Placental pericyte (primary cell): ENCODE measurements around the gene EEA1. TPM values are rescaled to one million over a fixed set of nuclear protein-coding genes. Genes with fewer than 3 reads are reported as not detected.
A peak's percentile ranks its signal among the peaks of the same experiment; 100 is the strongest.

Experiments
- small RNA-seq: library from RNA; depleted of rRNA; stranded (forward); fragments of <200 nt; gene quantifications from one replicate; pipeline ENCODE3, GENCODE V24; 2012; ENCODE audit warnings: low replicate concordance
- total RNA-seq: library from RNA; depleted of rRNA; stranded (reverse); fragments of >200 nt; gene quantifications from 2 replicates; pipeline ENCODE4 v1.2.3, GENCODE V29; 2012

EEA1 gene
- total RNA-seq: 21.9 and 24.5 TPM in 2 replicates

DNA sequence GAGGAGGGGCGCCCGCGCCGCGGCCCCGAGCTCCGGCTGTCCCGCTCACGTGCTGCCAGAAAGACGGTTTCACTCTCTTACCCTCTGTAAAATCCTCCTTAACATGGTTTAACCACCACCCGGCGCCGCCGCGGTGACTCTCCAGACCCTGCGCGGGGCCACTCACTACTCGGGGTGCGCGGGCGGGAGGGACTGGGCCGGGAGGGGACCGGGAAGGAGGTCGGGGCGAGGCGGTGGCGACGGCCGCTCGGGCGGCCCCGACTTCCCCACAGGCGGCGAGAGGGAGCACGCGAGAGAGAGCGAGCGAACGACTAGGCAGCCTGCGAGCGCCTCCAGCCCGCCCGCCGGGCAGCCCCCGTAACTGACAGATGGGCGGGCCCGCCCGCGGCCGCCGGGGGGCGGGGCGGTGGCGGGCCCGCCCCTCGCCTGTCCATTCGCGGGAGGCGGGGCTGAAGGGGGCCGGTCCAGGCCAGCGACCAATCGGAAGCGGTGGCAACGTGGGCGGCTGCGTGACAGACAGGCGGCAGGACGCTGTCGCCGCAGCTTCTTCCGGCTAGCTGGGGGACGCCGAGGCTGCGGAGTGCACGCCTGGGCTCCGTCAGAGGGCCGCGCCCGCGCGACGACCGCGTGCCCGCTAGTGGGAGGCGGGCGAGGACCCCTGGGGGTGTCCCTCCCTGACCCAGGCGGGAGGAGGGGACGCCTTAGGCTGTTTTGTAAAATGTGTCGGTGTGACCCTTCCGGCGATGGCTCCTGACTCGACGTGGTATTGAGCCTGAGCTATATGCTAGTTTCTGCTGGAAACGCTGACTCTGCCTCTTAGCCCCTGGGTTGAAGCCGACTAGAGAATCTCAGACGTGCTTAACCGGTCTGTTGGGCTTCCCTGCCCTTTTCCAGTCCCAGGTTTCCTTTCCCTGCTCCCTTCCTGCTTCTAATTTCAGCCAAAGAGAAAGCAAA, at the start of gene EEA1:
TSS of gene EEA1 (minus strand) at position 334 of the 954 bp plus-strand sequence. CDS start at position 105, 229 bp downstream.

Small RNA genes within 50 kb of the gene (small RNA-seq; reads per million reads assigned to genes)
- gene RNU6-1329P: 0.78 reads per million, percentile 35 among the genes with 10 or more reads in this experiment

Other genes starting within 250 kb of the EEA1 start
- gene PLEKHG7, start 226.3 kb downstream of the EEA1 start, total RNA-seq: not detected in 2 replicates